Peyer's patch (tissue), 4 donors: ENCODE data around the gene CDC34.

Source experiments
- POLR2A ChIP-seq, 2 donors: fragments of 450-650 bp; IDR thresholded peaks; one replicate each; pipeline ENCODE4 v1.5.1; 2017; ENCODE audit warnings: antibody characterized with exemption in 2 of 2, mild to moderate bottlenecking in 2 of 2, moderate library complexity in 2 of 2
- TF ChIP-seq, protein P1 (sequence below), 6 experiments: fragments of 450-650 bp in 4 of 6; fragments of 200-600 bp in 2 of 6; sonication (generic) in 1 of 6; IDR thresholded peaks; one replicate each; pipeline ENCODE4 v1.5.1; 2017 to 2019; ENCODE audit warnings: antibody characterized with exemption in 6 of 6, mild to moderate bottlenecking in 3 of 6, moderate library complexity in 1 of 6

DNA sequence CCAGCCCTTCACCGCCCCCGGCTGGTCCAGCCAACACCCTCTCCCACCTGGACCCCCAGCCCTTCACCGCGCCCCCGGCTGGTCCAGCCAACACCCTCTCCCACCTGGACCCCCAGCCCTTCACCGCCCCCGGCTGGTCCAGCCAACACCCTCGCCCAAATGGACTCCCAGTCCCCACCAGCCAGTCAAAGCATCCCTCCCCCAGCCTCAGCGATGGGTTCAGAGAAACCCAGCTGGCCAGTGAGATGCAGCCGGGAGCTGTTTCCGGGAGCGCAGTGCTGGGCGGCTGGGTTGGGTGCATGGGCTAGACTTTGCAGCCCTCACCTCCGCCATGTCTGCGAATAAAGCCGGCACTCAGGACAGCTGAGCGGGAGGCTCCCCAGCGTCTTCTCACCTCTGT lies 6.5 kb upstream of the CDC34 start:
- TF ChIP-seq, protein P1, sequence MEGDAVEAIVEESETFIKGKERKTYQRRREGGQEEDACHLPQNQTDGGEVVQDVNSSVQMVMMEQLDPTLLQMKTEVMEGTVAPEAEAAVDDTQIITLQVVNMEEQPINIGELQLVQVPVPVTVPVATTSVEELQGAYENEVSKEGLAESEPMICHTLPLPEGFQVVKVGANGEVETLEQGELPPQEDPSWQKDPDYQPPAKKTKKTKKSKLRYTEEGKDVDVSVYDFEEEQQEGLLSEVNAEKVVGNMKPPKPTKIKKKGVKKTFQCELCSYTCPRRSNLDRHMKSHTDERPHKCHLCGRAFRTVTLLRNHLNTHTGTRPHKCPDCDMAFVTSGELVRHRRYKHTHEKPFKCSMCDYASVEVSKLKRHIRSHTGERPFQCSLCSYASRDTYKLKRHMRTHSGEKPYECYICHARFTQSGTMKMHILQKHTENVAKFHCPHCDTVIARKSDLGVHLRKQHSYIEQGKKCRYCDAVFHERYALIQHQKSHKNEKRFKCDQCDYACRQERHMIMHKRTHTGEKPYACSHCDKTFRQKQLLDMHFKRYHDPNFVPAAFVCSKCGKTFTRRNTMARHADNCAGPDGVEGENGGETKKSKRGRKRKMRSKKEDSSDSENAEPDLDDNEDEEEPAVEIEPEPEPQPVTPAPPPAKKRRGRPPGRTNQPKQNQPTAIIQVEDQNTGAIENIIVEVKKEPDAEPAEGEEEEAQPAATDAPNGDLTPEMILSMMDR (IDR thresholded peaks at IDR 0.05) = no peak
- TF ChIP-seq POLR2A (IDR thresholded peaks at IDR 0.05) = no peak
